BLaER1 (cell line): Measurements from ENCODE around the gene CCNH.

ENCODE experiments used
- H3K27ac ChIP-seq: shearing (Covaris generic); formaldehyde crosslinking; 2 replicates; pipeline ENCODE4 v1.8.1; 2022
- H3K27me3 ChIP-seq: shearing (Covaris generic); formaldehyde crosslinking; 2 replicates; pipeline ENCODE4 v1.8.1; 2022
- H3K36me3 ChIP-seq: shearing (Covaris generic); formaldehyde crosslinking; 2 replicates; pipeline ENCODE4 v1.8.1; 2022
- H3K4me1 ChIP-seq: shearing (Covaris generic); formaldehyde crosslinking; 2 replicates; pipeline ENCODE4 v1.8.1; 2022
- H3K4me2 ChIP-seq: shearing (Covaris generic); formaldehyde crosslinking; 2 replicates; pipeline ENCODE4 v1.8.1; 2022
- H3K4me3 ChIP-seq: shearing (Covaris generic); formaldehyde crosslinking; 2 replicates; pipeline ENCODE4 v1.8.1; 2022
- H3K9ac ChIP-seq: shearing (Covaris generic); formaldehyde crosslinking; 2 replicates; pipeline ENCODE4 v1.8.1; 2022
- H3K9me3 ChIP-seq: shearing (Covaris generic); formaldehyde crosslinking; 2 replicates; pipeline ENCODE4 v1.8.1; 2022
- H4K20me1 ChIP-seq: shearing (Covaris generic); formaldehyde crosslinking; 2 replicates; pipeline ENCODE4 v1.8.1; 2022
- Cebpa-rat ChIP-seq: shearing (Covaris generic); IDR thresholded peaks from 2 replicates; pipeline ENCODE4 v1.8.1; 2022

CCNH gene

GRCh38 chr5:87412630-87413342 is at the start of gene CCNH:
Gene CCNH (minus strand): TSS chr5:87412930. CDS start chr5:87412794, 136 bp downstream.
- Histone ChIP-seq H3K4me1 (peaks cover 24% of the 10 kb centered on the region), H3K9ac (peak within 1 kb of the TSS; percentile 91), H3K36me3 (peaks cover 26% of the 10 kb centered on the region), H3K4me3 (peak within 1 kb of the TSS; percentile 98), H3K27me3 (no peaks in the 10 kb centered on the region), H3K27ac (peak within 1 kb of the TSS; percentile 90), H3K4me2 (peak within 1 kb of the TSS; percentile 88), H3K9me3 (no peaks in the 10 kb centered on the region), H4K20me1 (peaks cover 32% of the 10 kb centered on the region)
- TF ChIP-seq Cebpa-rat: no peak

GRCh38 chr5:87457706-87458105 is 45.0 kb upstream of the CCNH start:
- TF ChIP-seq Cebpa-rat: no peak
- Histone ChIP-seq H3K36me3 (no peaks in the 10 kb centered on the region), H3K4me1 (no peaks in the 10 kb centered on the region), H3K27me3 (no peaks in the 10 kb centered on the region), H3K9ac (no peak overlapping the region), H3K9me3 (no peaks in the 10 kb centered on the region), H3K4me2 (no peak overlapping the region), H3K4me3 (no peak overlapping the region), H4K20me1 (no peaks in the 10 kb centered on the region), H3K27ac (no peak overlapping the region)

- no peaks in the 10 kb centered on the region for H3K9me3 ChIP-seq
- H3K9ac ChIP-seq: no peak overlapping the region
- H3K27ac ChIP-seq: no peak overlapping the region
- H3K4me1 ChIP-seq: no peaks in the 10 kb centered on the region
- no peaks in the 10 kb centered on the region for H3K36me3 ChIP-seq
- H3K27me3 ChIP-seq: no peaks in the 10 kb centered on the region
- H4K20me1 ChIP-seq: no peaks in the 10 kb centered on the region
- TF ChIP-seq Cebpa-rat: no peak
- no peak overlapping the region for H3K4me3 ChIP-seq
- no peak overlapping the region for H3K4me2 ChIP-seq
These were observed 41.1 kb upstream of the CCNH start for GRCh38 chr5:87453801-87454200.

- Histone ChIP-seq H3K27ac (no peak overlapping the region), H3K4me3 (no peak overlapping the region), H3K27me3 (no peaks in the 10 kb centered on the region), H4K20me1 (no peaks in the 10 kb centered on the region), H3K36me3 (no peaks in the 10 kb centered on the region), H3K9me3 (no peaks in the 10 kb centered on the region), H3K9ac (no peak overlapping the region), H3K4me2 (no peak overlapping the region), H3K4me1 (no peaks in the 10 kb centered on the region)
- no peak for TF ChIP-seq Cebpa-rat
These were observed 40.1 kb upstream of the CCNH start for GRCh38 chr5:87452837-87453236.

- no peaks in the 10 kb centered on the region for H3K36me3 ChIP-seq
- no peaks in the 10 kb centered on the region for H3K9me3 ChIP-seq
- TF ChIP-seq Cebpa-rat: no peak
- no peaks in the 10 kb centered on the region for H3K4me1 ChIP-seq
- H4K20me1 ChIP-seq: no peaks in the 10 kb centered on the region
- no peak overlapping the region for H3K9ac ChIP-seq
- H3K27me3 ChIP-seq: no peaks in the 10 kb centered on the region
- no peak overlapping the region for H3K27ac ChIP-seq
- H3K4me2 ChIP-seq: no peak overlapping the region
- no peak overlapping the region for H3K4me3 ChIP-seq
These were observed 29.7 kb upstream of the CCNH start for GRCh38 chr5:87442419-87442818.

- no peaks in the 10 kb centered on the region for H4K20me1 ChIP-seq
- H3K9ac ChIP-seq: no peak overlapping the region
- H3K27me3 ChIP-seq: no peaks in the 10 kb centered on the region
- H3K9me3 ChIP-seq: no peaks in the 10 kb centered on the region
- no peak overlapping the region for H3K4me2 ChIP-seq
- no peaks in the 10 kb centered on the region for H3K36me3 ChIP-seq
- no peaks in the 10 kb centered on the region for H3K4me1 ChIP-seq
- H3K27ac ChIP-seq: no peak overlapping the region
- no peak overlapping the region for H3K4me3 ChIP-seq
- no peak for TF ChIP-seq Cebpa-rat
These were observed 25.5 kb upstream of the CCNH start for GRCh38 chr5:87438231-87438630.

GRCh38 chr5:87437724-87438123 is 25.0 kb upstream of the CCNH start:
- no peak overlapping the region for H3K4me3 ChIP-seq
- H3K36me3 ChIP-seq: no peaks in the 10 kb centered on the region
- TF ChIP-seq Cebpa-rat: no peak
- no peaks in the 10 kb centered on the region for H3K4me1 ChIP-seq
- H4K20me1 ChIP-seq: no peaks in the 10 kb centered on the region
- no peak overlapping the region for H3K27ac ChIP-seq
- H3K9me3 ChIP-seq: no peaks in the 10 kb centered on the region
- H3K27me3 ChIP-seq: no peaks in the 10 kb centered on the region
- no peak overlapping the region for H3K9ac ChIP-seq
- no peak overlapping the region for H3K4me2 ChIP-seq

- Histone ChIP-seq H3K36me3 (no peaks in the 10 kb centered on the region), H3K4me2 (no peak overlapping the region), H4K20me1 (no peaks in the 10 kb centered on the region), H3K27ac (no peak overlapping the region), H3K9me3 (no peaks in the 10 kb centered on the region), H3K4me1 (no peaks in the 10 kb centered on the region), H3K27me3 (no peaks in the 10 kb centered on the region), H3K9ac (no peak overlapping the region), H3K4me3 (no peak overlapping the region)
- no peak for TF ChIP-seq Cebpa-rat
These were observed 22.5 kb upstream of the CCNH start for GRCh38 chr5:87435144-87435694.

- H3K36me3 ChIP-seq: no peaks in the 10 kb centered on the region
These were observed 21.7 kb upstream of the CCNH start for GRCh38 chr5:87434461-87434860.

GRCh38 chr5:87433945-87434344 is 21.2 kb upstream of the CCNH start:
- no peak overlapping the region for H3K4me3 ChIP-seq
- H3K27me3 ChIP-seq: no peaks in the 10 kb centered on the region
- no peak overlapping the region for H3K27ac ChIP-seq
- no peaks in the 10 kb centered on the region for H3K9me3 ChIP-seq
- no peak overlapping the region for H3K4me2 ChIP-seq
- TF ChIP-seq Cebpa-rat: no peak
- no peaks in the 10 kb centered on the region for H3K4me1 ChIP-seq
- no peaks in the 10 kb centered on the region for H3K36me3 ChIP-seq
- H4K20me1 ChIP-seq: no peaks in the 10 kb centered on the region
- H3K9ac ChIP-seq: no peak overlapping the region

More at GRCh38 chr5:87434461-87434860, 21.7 kb upstream of the CCNH start:
- TF ChIP-seq Cebpa-rat: no peak
- H3K9ac ChIP-seq: no peak overlapping the region
- H3K9me3 ChIP-seq: no peaks in the 10 kb centered on the region
- no peak overlapping the region for H3K4me3 ChIP-seq
- H3K27ac ChIP-seq: no peak overlapping the region
- H4K20me1 ChIP-seq: no peaks in the 10 kb centered on the region
- H3K4me1 ChIP-seq: no peaks in the 10 kb centered on the region
- H3K4me2 ChIP-seq: no peak overlapping the region
- no peaks in the 10 kb centered on the region for H3K27me3 ChIP-seq
